ENCODE results near the gene NRIP2.

NRIP2 gene

DNA sequence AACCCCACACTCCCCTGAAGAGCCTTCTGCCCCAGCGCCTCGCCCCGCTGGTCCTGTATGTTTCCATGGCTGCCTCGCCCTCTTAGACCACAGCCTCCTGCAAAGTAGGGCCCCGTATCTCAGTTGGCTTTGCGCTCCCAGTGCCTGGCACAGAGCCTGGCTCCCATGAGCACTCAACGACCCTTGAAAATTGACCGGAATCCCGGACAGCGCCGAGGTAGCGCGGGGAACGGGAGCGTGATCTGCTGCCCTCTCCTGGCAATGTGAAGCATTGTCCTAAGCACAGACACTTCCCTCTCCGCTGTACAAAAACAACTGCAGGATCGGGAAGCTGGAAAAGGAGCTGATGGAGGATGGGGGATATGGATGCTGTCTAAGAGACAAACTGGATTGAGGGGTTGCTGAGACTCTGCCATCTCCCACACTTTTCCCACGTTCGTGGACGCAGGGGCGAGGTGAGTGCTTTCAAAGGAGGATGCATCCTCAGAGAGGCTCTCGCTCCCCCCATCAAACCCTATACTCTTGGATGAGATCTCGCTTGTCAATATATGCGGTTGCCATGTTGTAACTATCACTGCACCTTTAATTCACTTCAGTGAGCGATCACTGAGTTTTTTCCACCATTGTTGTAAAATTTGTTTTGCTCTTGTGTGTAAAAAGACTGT is 50.8 kb downstream of the NRIP2 start:
- DNase-seq (ENCODE audit: extremely low spot score), result peak; percentile 81
- TF ChIP-seq, protein P1, sequence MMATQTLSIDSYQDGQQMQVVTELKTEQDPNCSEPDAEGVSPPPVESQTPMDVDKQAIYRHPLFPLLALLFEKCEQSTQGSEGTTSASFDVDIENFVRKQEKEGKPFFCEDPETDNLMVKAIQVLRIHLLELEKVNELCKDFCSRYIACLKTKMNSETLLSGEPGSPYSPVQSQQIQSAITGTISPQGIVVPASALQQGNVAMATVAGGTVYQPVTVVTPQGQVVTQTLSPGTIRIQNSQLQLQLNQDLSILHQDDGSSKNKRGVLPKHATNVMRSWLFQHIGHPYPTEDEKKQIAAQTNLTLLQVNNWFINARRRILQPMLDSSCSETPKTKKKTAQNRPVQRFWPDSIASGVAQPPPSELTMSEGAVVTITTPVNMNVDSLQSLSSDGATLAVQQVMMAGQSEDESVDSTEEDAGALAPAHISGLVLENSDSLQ (IDR thresholded peaks at IDR 0.05), result no peak
- TF ChIP-seq CTBP1 (IDR thresholded peaks at IDR 0.05; ENCODE audit: borderline replicate concordance) (no peak), SUZ12 (IDR thresholded peaks at IDR 0.05) (no peak), SP1 (IDR thresholded peaks at IDR 0.05) (no peak), ZNF384 (IDR thresholded peaks at IDR 0.05) (no peak), ARNT (IDR thresholded peaks at IDR 0.05) (no peak), TARDBP (IDR thresholded peaks at IDR 0.05) (no peak), FOXM1 (IDR thresholded peaks at IDR 0.05; ENCODE audit: borderline replicate concordance) (no peak), LEF1 (IDR thresholded peaks at IDR 0.05; ENCODE audit: borderline replicate concordance) (no peak), FOXA1 (IDR thresholded peaks at IDR 0.05) (no peak), BHLHE40 (IDR thresholded peaks at IDR 0.05; ENCODE audit: borderline replicate concordance) (no peak), L3MBTL2 (conservative IDR thresholded peaks at IDR 0.05) (no peak), FOXK2 (IDR thresholded peaks at IDR 0.05) (no peak), HDGF (IDR thresholded peaks at IDR 0.05; ENCODE audit: borderline replicate concordance) (no peak), ELF4 (IDR thresholded peaks at IDR 0.05) (no peak)
- POLR2A ChIA-PET, result interaction anchor here (0.5 to 2.4 kb wide), 4 partner anchors 11 to 19 kb away, joined by 3 to 12 read pairs (median 8); partner anchors contain the start of gene FKBP4
- CTCF ChIA-PET, result interaction anchor here (0.6 to 1.8 kb wide), 12 partner anchors 8 to 198 kb away, joined by 3 to 6 read pairs (median 3); no protein-coding TSS in a partner anchor

- DNase-seq (ENCODE audit: extremely low spot score), result no peak
- CTCF ChIA-PET, result no interaction called here
- POLR2A ChIA-PET, result no interaction called here
- no peak for TF ChIP-seq TARDBP (IDR thresholded peaks at IDR 0.05)
- no peak for TF ChIP-seq L3MBTL2 (conservative IDR thresholded peaks at IDR 0.05)
- TF ChIP-seq FOXK2 (IDR thresholded peaks at IDR 0.05), result no peak
Measured at GRCh38 chr12:2779281-2779680, 55.6 kb downstream of the NRIP2 start.

GRCh38 chr12:2776129-2776806 is 58.6 kb downstream of the NRIP2 start:
- CTCF ChIA-PET, result interaction anchor here (0.6 kb wide), 1 partner anchor 87 kb away, joined by 3 read pairs; no protein-coding TSS in a partner anchor

DNA sequence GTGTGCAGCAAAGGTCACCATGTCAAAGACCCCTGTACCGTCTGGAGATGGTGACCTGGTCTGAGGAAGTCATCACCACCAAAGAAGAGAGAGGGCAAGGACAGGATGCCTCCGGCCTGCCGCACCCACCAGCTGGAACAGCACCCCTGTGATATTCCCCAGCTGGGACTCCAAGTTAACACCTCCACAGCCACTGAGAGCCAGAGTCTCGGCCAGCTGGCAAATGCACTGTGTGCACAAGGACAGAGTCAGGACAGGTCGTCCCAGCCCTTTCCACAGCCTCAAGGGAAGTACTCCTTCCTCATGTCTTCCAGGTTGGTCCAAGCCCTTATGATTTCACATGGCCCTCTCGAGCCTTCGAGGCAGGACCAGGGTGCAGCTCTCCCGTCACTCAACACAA is 59.4 kb downstream of the NRIP2 start:
- TF ChIP-seq L3MBTL2 (conservative IDR thresholded peaks at IDR 0.05), result no peak
- TF ChIP-seq TARDBP (IDR thresholded peaks at IDR 0.05), result no peak
- TF ChIP-seq, protein P1 (IDR thresholded peaks at IDR 0.05), result no peak
- no peak for TF ChIP-seq ZNF384 (IDR thresholded peaks at IDR 0.05)
- TF ChIP-seq FOXA1 (IDR thresholded peaks at IDR 0.05), result no peak
- TF ChIP-seq SUZ12 (IDR thresholded peaks at IDR 0.05), result no peak
- no peak for TF ChIP-seq BHLHE40 (IDR thresholded peaks at IDR 0.05; ENCODE audit: borderline replicate concordance)
- no peak for TF ChIP-seq LEF1 (IDR thresholded peaks at IDR 0.05; ENCODE audit: borderline replicate concordance)
- no peak for TF ChIP-seq CTBP1 (IDR thresholded peaks at IDR 0.05; ENCODE audit: borderline replicate concordance)
- TF ChIP-seq HDGF (IDR thresholded peaks at IDR 0.05; ENCODE audit: borderline replicate concordance), result no peak
- no peak for TF ChIP-seq SP1 (IDR thresholded peaks at IDR 0.05)
- TF ChIP-seq ELF4 (IDR thresholded peaks at IDR 0.05), result no peak
- no peak for TF ChIP-seq ARNT (IDR thresholded peaks at IDR 0.05)
- no peak for TF ChIP-seq FOXK2 (IDR thresholded peaks at IDR 0.05)
- no peak for TF ChIP-seq NFRKB (IDR thresholded peaks at IDR 0.05)
- TF ChIP-seq FOXM1 (IDR thresholded peaks at IDR 0.05; ENCODE audit: borderline replicate concordance), result no peak
- CTCF ChIA-PET, result interaction anchor here (1.0 kb wide), 1 partner anchor 9 kb away, joined by 3 read pairs; no protein-coding TSS in a partner anchor
- no peak for DNase-seq (ENCODE audit: extremely low spot score)
- POLR2A ChIA-PET, result no interaction called here

More at GRCh38 chr12:2776129-2776806, 58.6 kb downstream of the NRIP2 start:
- no peak for DNase-seq (ENCODE audit: extremely low spot score)
- TF ChIP-seq CTBP1 (IDR thresholded peaks at IDR 0.05; ENCODE audit: borderline replicate concordance) (no peak), HDGF (IDR thresholded peaks at IDR 0.05; ENCODE audit: borderline replicate concordance) (no peak), L3MBTL2 (conservative IDR thresholded peaks at IDR 0.05) (no peak), BHLHE40 (IDR thresholded peaks at IDR 0.05; ENCODE audit: borderline replicate concordance) (no peak), TARDBP (IDR thresholded peaks at IDR 0.05) (no peak), NFRKB (IDR thresholded peaks at IDR 0.05) (no peak), LEF1 (IDR thresholded peaks at IDR 0.05; ENCODE audit: borderline replicate concordance) (no peak), FOXA1 (IDR thresholded peaks at IDR 0.05) (no peak), ZNF384 (IDR thresholded peaks at IDR 0.05) (no peak), ARNT (IDR thresholded peaks at IDR 0.05) (no peak)
- POLR2A ChIA-PET, result no interaction called here
